H9 (cell line): ENCODE results near the gene OR8D2. TPM values are rescaled to one million over a fixed set of nuclear protein-coding genes. Genes with fewer than 3 reads are reported as not detected.

ENCODE experiments used
- DNase-seq: peaks from one replicate; pipeline ENCODE4 v3.0.0-alpha.2; 2017
- H2AFZ ChIP-seq: one replicate; pipeline ENCODE4 v1.6.1; 2013; ENCODE audit warnings: mild to moderate bottlenecking, low read length, control low read depth, moderate library complexity
- H2AK5ac ChIP-seq: 2 replicates; pipeline ENCODE4 v1.6.1; 2013; ENCODE audit warnings: low read length, control low read depth, mixed read lengths; ENCODE audit not compliant: insufficient read length
- H2BK120ac ChIP-seq: one replicate; pipeline ENCODE4 v1.6.1; 2013; ENCODE audit warnings: low read depth, mild to moderate bottlenecking, low read length, control low read depth, inconsistent platforms; ENCODE audit not compliant: poor library complexity, severe bottlenecking
- H2BK12ac ChIP-seq: 2 replicates; pipeline ENCODE4 v1.6.1; 2013; ENCODE audit warnings: low read length, control low read depth, mixed read lengths, low read depth; ENCODE audit not compliant: insufficient read length
- H2BK15ac ChIP-seq: 2 replicates; pipeline ENCODE4 v1.6.1; 2013; ENCODE audit warnings: low read depth, low read length, control low read depth
- H2BK20ac ChIP-seq: one replicate; pipeline ENCODE4 v1.6.1; 2013; ENCODE audit warnings: low read depth, mild to moderate bottlenecking, low read length, control low read depth, inconsistent platforms; ENCODE audit not compliant: poor library complexity, severe bottlenecking
- H2BK5ac ChIP-seq: 2 replicates; pipeline ENCODE4 v1.6.1; 2013; ENCODE audit warnings: low read length, control low read depth, mixed read lengths; ENCODE audit not compliant: insufficient read length
- H3K14ac ChIP-seq: 2 replicates; pipeline ENCODE4 v1.6.1; 2013; ENCODE audit warnings: low read length, control low read depth; ENCODE audit not compliant: insufficient read depth
- H3K18ac ChIP-seq: 2 replicates; pipeline ENCODE4 v1.6.1; 2013; ENCODE audit warnings: low read depth, mild to moderate bottlenecking, mixed read lengths, low read length, control low read depth; ENCODE audit not compliant: insufficient read length
- H3K23ac ChIP-seq: 2 replicates; pipeline ENCODE4 v1.6.1; 2013; ENCODE audit warnings: low read length, control low read depth, mixed read lengths, low read depth; ENCODE audit not compliant: insufficient read length
- H3K23me2 ChIP-seq: 2 replicates; pipeline ENCODE4 v1.6.1; 2013; ENCODE audit warnings: low read depth, mild to moderate bottlenecking, mixed read lengths, low read length, control low read depth; ENCODE audit not compliant: insufficient read length, poor library complexity, severe bottlenecking
- H3K27ac ChIP-seq: 2 replicates; pipeline ENCODE4 v1.5.1; 2013; ENCODE audit warnings: low read length, control low read depth, mixed read lengths, low read depth; ENCODE audit not compliant: insufficient read length
- H3K27me3 ChIP-seq: 2 replicates; pipeline ENCODE4 v1.6.1; 2013; ENCODE audit warnings: low read length, control low read depth, inconsistent platforms; ENCODE audit not compliant: insufficient read depth
- H3K4ac ChIP-seq: 2 replicates; pipeline ENCODE4 v1.6.1; 2013; ENCODE audit warnings: low read depth, mild to moderate bottlenecking, control low read depth, inconsistent platforms, low read length, moderate library complexity
- H3K4me1 ChIP-seq: 2 replicates; pipeline ENCODE4 v1.6.1; 2013; ENCODE audit warnings: low read length, control low read depth, inconsistent platforms; ENCODE audit not compliant: insufficient read depth
- H3K4me2 ChIP-seq: 2 replicates; pipeline ENCODE4 v1.6.1; 2013; ENCODE audit warnings: low read length, control low read depth, mixed read lengths; ENCODE audit not compliant: insufficient read length, insufficient read depth
- H3K56ac ChIP-seq: 2 replicates; pipeline ENCODE4 v1.6.1; 2013; ENCODE audit warnings: low read depth, mild to moderate bottlenecking, mixed read lengths, low read length, control low read depth; ENCODE audit not compliant: insufficient read length
- H3K79me1 ChIP-seq: 2 replicates; pipeline ENCODE4 v1.6.1; 2013; ENCODE audit warnings: low read depth, mild to moderate bottlenecking, moderate library complexity, low read length, control low read depth, inconsistent platforms; ENCODE audit not compliant: insufficient read depth, poor library complexity, severe bottlenecking
- H3K79me2 ChIP-seq: 2 replicates; pipeline ENCODE4 v1.6.1; 2013; ENCODE audit warnings: low read length, control low read depth, inconsistent platforms; ENCODE audit not compliant: insufficient read depth
- H3K9ac ChIP-seq: 2 replicates; pipeline ENCODE4 v1.6.1; 2013; ENCODE audit warnings: low read length, control low read depth, mixed read lengths; ENCODE audit not compliant: insufficient read length; ENCODE audit errors: extremely low read depth
- H3K9me3 ChIP-seq: one replicate; pipeline ENCODE4 v1.6.1; 2013; ENCODE audit warnings: low read depth, low read length, inconsistent platforms; ENCODE audit not compliant: control insufficient read depth
- H3T11ph ChIP-seq: one replicate; pipeline ENCODE4 v1.6.1; 2013; ENCODE audit warnings: mild to moderate bottlenecking, low read length, control low read depth, inconsistent platforms
- H4K20me1 ChIP-seq: one replicate; pipeline ENCODE4 v1.6.1; 2013; ENCODE audit not compliant: control insufficient read depth, insufficient read length, insufficient read depth
- H4K5ac ChIP-seq: 2 replicates; pipeline ENCODE4 v1.6.1; 2013; ENCODE audit warnings: low read depth, mild to moderate bottlenecking, mixed read lengths, low read length, control low read depth; ENCODE audit not compliant: insufficient read length
- H4K8ac ChIP-seq: replicated peaks from 2 replicates; pipeline ENCODE4 v1.6.1; 2013; ENCODE audit warnings: low read length, control low read depth, mixed read lengths, low read depth; ENCODE audit not compliant: insufficient read length
- H4K91ac ChIP-seq: 2 replicates; pipeline ENCODE4 v1.6.1; 2013; ENCODE audit warnings: low read depth, mild to moderate bottlenecking, moderate library complexity, mixed read lengths, low read length, control low read depth; ENCODE audit not compliant: insufficient read length
- H3K27ac Mint-ChIP-seq, 3 experiments: 2 replicates in 2 of 3; 3 replicates in 1 of 3; pipeline ENCODE4 v1.8.0; 2020 to 2021; ENCODE audit warnings: mixed read lengths in 3 of 3, mild to moderate bottlenecking in 1 of 3, moderate library complexity in 1 of 3
- H3K27me3 Mint-ChIP-seq: 2 replicates; pipeline ENCODE4 v1.8.0; 2021; ENCODE audit warnings: low read depth, mild to moderate bottlenecking, moderate library complexity, mixed read lengths
- H3K36me3 Mint-ChIP-seq, 3 experiments: 2 replicates in 2 of 3; 3 replicates in 1 of 3; pipeline ENCODE4 v1.8.0; 2020 to 2021; ENCODE audit warnings: low read depth in 3 of 3, mixed read lengths in 3 of 3; ENCODE audit not compliant: insufficient read depth in 1 of 3
- H3K4me1 Mint-ChIP-seq, 2 experiments: 2 replicates each; pipeline ENCODE4 v1.8.0; 2020; ENCODE audit warnings: mixed read lengths in 2 of 2
- H3K4me3 Mint-ChIP-seq, 2 experiments: 2 replicates in 1 of 2; 3 replicates in 1 of 2; pipeline ENCODE4 v1.8.0; 2020 to 2021; ENCODE audit warnings: mild to moderate bottlenecking in 2 of 2, mixed read lengths in 2 of 2, moderate library complexity in 1 of 2
- H3K9me3 Mint-ChIP-seq, 2 experiments: 2 replicates in 1 of 2; 3 replicates in 1 of 2; pipeline ENCODE4 v1.8.0; 2020; ENCODE audit warnings: mild to moderate bottlenecking in 2 of 2, mixed read lengths in 2 of 2, moderate library complexity in 1 of 2
- CTCF ChIP-seq: fragments of 200-600 bp; sonication (generic); conservative IDR thresholded peaks from 3 replicates; pipeline ENCODE4 v1.8.0; 2021; ENCODE audit warnings: antibody characterized with exemption, mild to moderate bottlenecking
- WGBS: extraction: QIAGEN DNeasy Blood & Tissue Kit; methylation state at CpG from one replicate; pipeline ENCODE4 v1.1.7; 2013; ENCODE audit warnings: missing lambda C conversion rate, low lambda C conversion rate, mixed read lengths; ENCODE audit not compliant: insufficient read length; ENCODE audit errors: extremely low coverage; 5-methylcytosine and 5-hydroxymethylcytosine counted together
- total RNA-seq: library from RNA; stranded (reverse); gene quantifications from 2 replicates; pipeline ENCODE4 v1.2.1, GENCODE V29; 2021

The OR8D2 gene
- total RNA-seq, 1 experiment from 2014 or later: not detected

- no peak for TF ChIP-seq CTCF
- Histone ChIP-seq H3K4me2 (no peak overlapping the region), H3K23me2 (no peaks in the 10 kb centered on the region), H4K8ac (no peak overlapping the region), H3K56ac (no peak overlapping the region), H2BK12ac (no peak overlapping the region), H3K4ac (no peak overlapping the region), H3K27ac (no peak overlapping the region), H3K79me1 (no peaks in the 10 kb centered on the region), H4K20me1 (no peaks in the 10 kb centered on the region), H2BK5ac (no peak overlapping the region), H2AK5ac (no peak overlapping the region), H2BK120ac (no peak overlapping the region), H4K5ac (no peak overlapping the region), H3K9me3 (no peaks in the 10 kb centered on the region), H3K14ac (no peak overlapping the region), H3K23ac (no peak overlapping the region), H3K9ac (no peak overlapping the region), H3T11ph (no peak overlapping the region), H2BK20ac (no peak overlapping the region), H2AFZ (no peak overlapping the region), H3K18ac (no peak overlapping the region), H4K91ac (no peak overlapping the region), H3K4me1 (no peaks in the 10 kb centered on the region), H2BK15ac (no peak overlapping the region), H3K27me3 (no peaks in the 10 kb centered on the region), H3K79me2 (no peaks in the 10 kb centered on the region)
- peaks cover 0 to 1% (median 1%) of the 10 kb centered on the region in 3 experiments; a peak in 3 of 7 replicates for H3K36me3 Mint-ChIP-seq
- H3K27me3 Mint-ChIP-seq: peaks cover 3% of the 10 kb centered on the region
- WGBS: no CpG with 5 or more reads among the region's 1 CpG
- H3K4me1 Mint-ChIP-seq: peaks cover 0 to 3% of the 10 kb centered on the region in 2 experiments; a peak in 2 of 4 replicates
- peaks cover under 1 to 7% of the 10 kb centered on the region in 2 experiments; a peak in 3 of 5 replicates for H3K9me3 Mint-ChIP-seq
- no peak overlapping the region for H3K4me3 Mint-ChIP-seq
- no peak overlapping the region for H3K27ac Mint-ChIP-seq
- DNase-seq: no peak
These were observed 2.4 kb upstream of the OR8D2 start for GRCh38 chr11:124322356-124322755.
